Lung (tissue), 12 donors: ENCODE measurements around the gene ROBO1. TPM values are rescaled to one million over a fixed set of nuclear protein-coding genes. Genes with fewer than 3 reads are reported as not detected.

Experiments used
- ATAC-seq: fragments of 200-7000 bp; cut with Tn5 transposase; one replicate; pipeline ENCODE4 v1.9.1; 2020; ENCODE audit warnings: moderate number of reproducible peaks; ENCODE audit not compliant: insufficient read depth, low FRiP score
- DNase-seq, 3 donors: peaks; one replicate each; pipeline ENCODE4 v3.0.0-alpha.2; 2013 to 2017
- H3K27ac ChIP-seq, 2 donors: one replicate each; pipeline ENCODE4 v1.5.1; 2013; ENCODE audit warnings: mild to moderate bottlenecking in 2 of 2, moderate library complexity in 2 of 2, control low read depth in 1 of 2, inconsistent platforms in 1 of 2, low read depth in 1 of 2, low read length in 1 of 2
- H3K27me3 ChIP-seq, 3 donors: one replicate each; pipeline ENCODE4 v1.5.1; 2013; ENCODE audit warnings: low read length in 2 of 3; ENCODE audit not compliant: control insufficient read depth in 3 of 3, insufficient read depth in 3 of 3
- H3K36me3 ChIP-seq, 4 donors: one replicate each; pipeline ENCODE4 v1.5.1; 2013; ENCODE audit warnings: low read length in 4 of 4, mild to moderate bottlenecking in 1 of 4, moderate library complexity in 1 of 4; ENCODE audit not compliant: control insufficient read depth in 4 of 4, insufficient read depth in 4 of 4
- H3K4me1 ChIP-seq, 5 donors: one replicate each; pipeline ENCODE4 v1.5.1; 2013; ENCODE audit warnings: low read length in 5 of 5, mild to moderate bottlenecking in 2 of 5, moderate library complexity in 1 of 5; ENCODE audit not compliant: control insufficient read depth in 5 of 5, insufficient read depth in 5 of 5
- H3K4me3 ChIP-seq: one replicate; pipeline ENCODE4 v1.5.1; 2013; ENCODE audit warnings: mild to moderate bottlenecking, control low read depth, moderate library complexity
- H3K9ac ChIP-seq, 2 donors: one replicate each; pipeline ENCODE4 v1.5.1; 2013; ENCODE audit warnings: low read length in 2 of 2, control low read depth in 1 of 2; ENCODE audit not compliant: insufficient read depth in 1 of 2
- H3K9me3 ChIP-seq, 4 donors: one replicate each; pipeline ENCODE4 v1.5.1; 2013; ENCODE audit warnings: low read length in 3 of 4, mild to moderate bottlenecking in 1 of 4, moderate library complexity in 1 of 4; ENCODE audit not compliant: control insufficient read depth in 4 of 4, insufficient read depth in 3 of 4
- WGBS, 2 donors: extraction: QIAGEN DNeasy Blood & Tissue Kit; methylation state at CpG; one replicate each; pipeline ENCODE4 v1.1.7; 2013; 5-methylcytosine and 5-hydroxymethylcytosine counted together
- polyA plus RNA-seq, 2 donors: library from polyadenylated mRNA; stranded (reverse); fragments of 200-250 nt; gene quantifications; one replicate each; pipeline ENCODE4 v1.2.1, GENCODE V29; 2013
- total RNA-seq, 2 donors: library from RNA; depleted of rRNA in 1 of 2; stranded (reverse); fragments of >200 nt in 1 of 2; gene quantifications; one replicate each; pipeline ENCODE4 v1.2.1, GENCODE V29; 2014 to 2021
- TF ChIP-seq, protein P1 (sequence below): IDR thresholded peaks from 2 replicates; pipeline ENCODE4 v1.5.1; 2012; ENCODE audit warnings: mild to moderate bottlenecking; ENCODE audit errors: control extremely low read depth, extremely low read depth
- donor health status: control.
- donor health status: control.
- donor health status: Bipolar disorder and iron deficiency.
- donor health status: healthy.
- donor health status: DM: yes; HTN: yes; CAD: no.

Gene ROBO1
- total and polyA plus RNA-seq, 4 donors = 2.6 to 72.6 (median 15.7) TPM

DNA sequence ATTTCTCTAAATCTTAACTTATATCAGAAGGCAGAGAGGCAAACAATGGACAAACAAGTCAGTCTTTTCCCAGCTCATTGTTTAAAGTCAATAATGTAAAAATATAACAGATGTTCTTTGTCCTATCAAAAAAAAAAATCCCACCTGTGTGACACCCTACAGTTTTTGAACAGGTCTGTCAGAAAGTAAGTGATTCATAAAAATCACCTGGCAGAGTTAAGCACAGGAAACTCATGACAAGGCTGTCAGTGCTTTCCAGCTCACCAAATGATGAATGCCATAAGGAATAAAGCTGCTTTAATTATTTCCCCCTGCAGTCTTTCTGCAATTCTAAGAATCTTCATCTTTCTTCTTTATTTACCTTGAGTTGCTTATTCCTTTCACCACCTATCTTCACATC, 30.3 kb downstream of the ROBO1 start:
- H3K9me3 ChIP-seq = peaks cover 0 to 4% (median 2%) of the 10 kb centered on the region in 4 donors
- TF ChIP-seq, protein P1, sequence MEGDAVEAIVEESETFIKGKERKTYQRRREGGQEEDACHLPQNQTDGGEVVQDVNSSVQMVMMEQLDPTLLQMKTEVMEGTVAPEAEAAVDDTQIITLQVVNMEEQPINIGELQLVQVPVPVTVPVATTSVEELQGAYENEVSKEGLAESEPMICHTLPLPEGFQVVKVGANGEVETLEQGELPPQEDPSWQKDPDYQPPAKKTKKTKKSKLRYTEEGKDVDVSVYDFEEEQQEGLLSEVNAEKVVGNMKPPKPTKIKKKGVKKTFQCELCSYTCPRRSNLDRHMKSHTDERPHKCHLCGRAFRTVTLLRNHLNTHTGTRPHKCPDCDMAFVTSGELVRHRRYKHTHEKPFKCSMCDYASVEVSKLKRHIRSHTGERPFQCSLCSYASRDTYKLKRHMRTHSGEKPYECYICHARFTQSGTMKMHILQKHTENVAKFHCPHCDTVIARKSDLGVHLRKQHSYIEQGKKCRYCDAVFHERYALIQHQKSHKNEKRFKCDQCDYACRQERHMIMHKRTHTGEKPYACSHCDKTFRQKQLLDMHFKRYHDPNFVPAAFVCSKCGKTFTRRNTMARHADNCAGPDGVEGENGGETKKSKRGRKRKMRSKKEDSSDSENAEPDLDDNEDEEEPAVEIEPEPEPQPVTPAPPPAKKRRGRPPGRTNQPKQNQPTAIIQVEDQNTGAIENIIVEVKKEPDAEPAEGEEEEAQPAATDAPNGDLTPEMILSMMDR = no peak

DNA sequence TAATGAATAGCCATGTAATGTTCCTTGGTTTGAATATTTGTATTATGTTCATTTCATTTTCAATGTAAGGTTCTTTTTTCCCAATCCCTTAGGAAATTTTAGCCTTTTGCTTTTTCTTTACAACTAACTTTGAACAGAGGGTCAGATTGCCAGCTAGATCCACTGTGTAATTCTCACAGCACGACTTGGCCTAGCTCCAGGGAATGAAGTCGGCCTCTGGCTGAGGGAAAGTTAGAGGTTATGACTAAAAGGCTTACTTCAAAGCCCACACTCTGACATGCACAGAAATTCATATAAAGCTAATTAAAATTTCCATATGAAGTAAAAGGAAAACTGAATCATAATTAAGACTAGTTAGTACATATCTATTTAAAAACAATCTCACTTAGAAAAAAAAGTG, 38.7 kb downstream of the ROBO1 start:
- no peak overlapping the region for H3K27ac ChIP-seq
- no peak for ATAC-seq
- peak; percentile 56 to 80 (median 73) for DNase-seq
- no peak overlapping the region for H3K4me3 ChIP-seq
- TF ChIP-seq, protein P1 = no peak
- 32 to 58% methylated on average over 2 of the region's 2 CpGs for WGBS, 2 donors
- H3K9me3 ChIP-seq = no peaks in the 10 kb centered on the region
- no peak overlapping the region for H3K9ac ChIP-seq
- no peaks in the 10 kb centered on the region for H3K36me3 ChIP-seq
- no peaks in the 10 kb centered on the region for H3K27me3 ChIP-seq
- peaks cover 0 to 6% (median 0%) of the 10 kb centered on the region in 5 donors for H3K4me1 ChIP-seq

More for the DNA sequence above, 30.3 kb downstream of the ROBO1 start:
- DNase-seq = no peak
- no peaks in the 10 kb centered on the region for H3K4me1 ChIP-seq
- no peak overlapping the region for H3K27ac ChIP-seq
- H3K27me3 ChIP-seq = no peaks in the 10 kb centered on the region
- no peak for ATAC-seq
- H3K4me3 ChIP-seq = no peak overlapping the region
- H3K9ac ChIP-seq = no peak overlapping the region
- no peaks in the 10 kb centered on the region for H3K36me3 ChIP-seq

DNA sequence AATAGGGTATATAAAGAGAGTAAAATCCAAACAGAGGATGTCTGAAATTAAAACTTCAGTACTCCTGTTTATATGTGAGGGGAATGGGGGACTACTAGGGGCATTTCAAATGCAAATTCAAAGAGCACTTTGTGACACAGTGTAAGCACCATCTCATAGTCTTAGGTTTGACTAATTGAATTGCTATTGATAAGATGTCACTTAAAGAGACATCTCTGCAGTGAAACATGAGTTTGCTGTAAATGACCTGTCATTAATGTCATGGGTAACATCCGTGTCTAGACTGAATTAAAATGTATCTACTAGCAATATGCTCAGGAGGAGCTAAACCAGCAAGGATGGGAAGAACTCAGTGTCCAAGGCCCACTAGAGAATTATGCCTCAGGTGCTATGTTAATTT, 41.0 kb downstream of the ROBO1 start:
- no peak for ATAC-seq
- WGBS, 2 donors = 68 to 83% methylated on average over 1 of the region's 1 CpG

More for the DNA sequence above, 41.0 kb downstream of the ROBO1 start:
- Histone ChIP-seq H3K4me3 (no peak overlapping the region), H3K36me3 (no peaks in the 10 kb centered on the region), H3K9me3 (no peaks in the 10 kb centered on the region), H3K9ac (no peak overlapping the region), H3K27ac (no peak overlapping the region), H3K4me1 (peaks cover 0 to 6% (median 0%) of the 10 kb centered on the region in 5 donors), H3K27me3 (no peaks in the 10 kb centered on the region)
- TF ChIP-seq, protein P1 = no peak
- no peak for DNase-seq
